GM18870 (cell line): ENCODE data around the gene AKR1C2.
"Not testable (repeated sequence)": the region's sequence is repeated elsewhere in the genome, so short reads cannot be mapped to it uniquely, and the experiment has no call there.

Experiments used
- ATAC-seq: cut with Tn5 transposase; IDR thresholded peaks from one replicate; pipeline ENCODE4 v1.9.1; 2021; ENCODE audit warnings: moderate library complexity; ENCODE audit not compliant: unreplicated experiment

AKR1C2 gene

GRCh38 chr10:4990217-4990616 is 13.4 kb downstream of the AKR1C2 start:
- no peak for ATAC-seq

- ATAC-seq = not testable (repeated sequence)
Observed at GRCh38 chr10:4988000-4988641, 15.5 kb downstream of the AKR1C2 start.

- no peak for ATAC-seq
Observed at GRCh38 chr10:4984971-4985594, 18.6 kb downstream of the AKR1C2 start.

GRCh38 chr10:4984223-4984622 is 19.4 kb downstream of the AKR1C2 start:
- ATAC-seq = no peak

- no peak for ATAC-seq
Observed at GRCh38 chr10:4983615-4984216, 19.9 kb downstream of the AKR1C2 start.

GRCh38 chr10:4982764-4983226 is 20.9 kb downstream of the AKR1C2 start:
- ATAC-seq = no peak

- no peak for ATAC-seq
Observed at GRCh38 chr10:4981722-4982471, 21.8 kb downstream of the AKR1C2 start.

- no peak for ATAC-seq
Observed at GRCh38 chr10:4980793-4981192, 22.9 kb downstream of the AKR1C2 start.

GRCh38 chr10:4978870-4979269 is 24.8 kb downstream of the AKR1C2 start:
- ATAC-seq = no peak

GRCh38 chr10:4977025-4977424 is 26.6 kb downstream of the AKR1C2 start:
- no peak for ATAC-seq

GRCh38 chr10:4974400-4974799 is 29.3 kb downstream of the AKR1C2 start:
- not testable (repeated sequence) for ATAC-seq

- not testable (repeated sequence) for ATAC-seq
Observed at GRCh38 chr10:4973294-4973693, 30.4 kb downstream of the AKR1C2 start.

GRCh38 chr10:4972369-4973142 is 31.1 kb downstream of the AKR1C2 start:
- ATAC-seq = not testable (repeated sequence)

- ATAC-seq = not testable (repeated sequence)
Observed at GRCh38 chr10:4970362-4970761, 33.3 kb downstream of the AKR1C2 start.

- ATAC-seq = not testable (repeated sequence)
Observed at GRCh38 chr10:4969289-4969688, 34.4 kb downstream of the AKR1C2 start.

GRCh38 chr10:4967189-4967588 is 36.5 kb downstream of the AKR1C2 start:
- ATAC-seq = not testable (repeated sequence)

GRCh38 chr10:4965763-4966162 is 37.9 kb downstream of the AKR1C2 start:
- ATAC-seq = not testable (repeated sequence)

GRCh38 chr10:4963815-4964154 is 39.9 kb downstream of the AKR1C2 start:
- not testable (repeated sequence) for ATAC-seq

- not testable (repeated sequence) for ATAC-seq
Observed at GRCh38 chr10:4962876-4963814, 40.5 kb downstream of the AKR1C2 start, which contains the start of gene AKR1C1. Gene AKR1C1 (plus strand): TSS chr10:4963415. CDS start chr10:4963445, 30 bp downstream.
